NCI-H1694 treated with DMSO at 0.1 percent for 48 hours (cell line): Measurements from ENCODE around the gene HCRT.
A peak's percentile ranks its signal among the peaks of the same experiment; 100 is the strongest.
"Not testable (repeated sequence)": the region's sequence is repeated elsewhere in the genome, so short reads cannot be mapped to it uniquely, and the experiment has no call there.

Experiments used
- DNase-seq: peaks from one replicate; lab custom pipeline; 2025; lab: John Stamatoyannopoulos, UW

The HCRT gene

GRCh38 chr17:42197564-42198156, 12.4 kb upstream of the HCRT start:
- DNase-seq = no peak

GRCh38 chr17:42193969-42194899, 9.0 kb upstream of the HCRT start, which contains the start of gene GHDC:
Gene GHDC (minus strand): TSS chr17:42194494. CDS start chr17:42193581, 913 bp downstream.
- DNase-seq = no peak

GRCh38 chr17:42193216-42193968, 8.1 kb upstream of the HCRT start:
- DNase-seq = no peak

GRCh38 chr17:42192189-42193126, 7.2 kb upstream of the HCRT start:
- DNase-seq = no peak

- no peak for DNase-seq
Observed at GRCh38 chr17:42191275-42191608, 6.0 kb upstream of the HCRT start.

GRCh38 chr17:42190491-42191274, 5.4 kb upstream of the HCRT start:
- DNase-seq = no peak

GRCh38 chr17:42189651-42189965, 4.4 kb upstream of the HCRT start:
- no peak for DNase-seq

GRCh38 chr17:42188749-42189650, 3.7 kb upstream of the HCRT start:
- DNase-seq = peak; percentile 6

DNA sequence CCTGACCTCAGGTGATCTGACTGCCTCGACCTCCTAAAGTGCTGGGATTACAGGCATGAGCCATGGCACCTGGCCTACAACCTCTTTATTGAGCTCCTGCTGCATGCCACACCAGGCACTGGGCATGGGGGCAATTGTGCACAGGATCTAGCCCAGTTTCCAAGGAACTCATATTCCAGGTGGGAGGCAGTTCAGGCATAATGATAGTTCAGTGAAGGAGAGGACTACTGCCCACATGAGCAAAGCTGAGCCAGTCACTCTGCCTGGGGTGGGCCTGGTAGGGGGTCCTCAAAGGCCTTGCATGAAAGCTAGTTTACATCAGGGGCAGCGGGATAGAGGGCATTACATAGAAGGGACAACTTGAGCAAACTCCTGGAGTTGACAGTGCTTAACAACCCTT, 2.6 kb upstream of the HCRT start:
- no peak for DNase-seq

DNA sequence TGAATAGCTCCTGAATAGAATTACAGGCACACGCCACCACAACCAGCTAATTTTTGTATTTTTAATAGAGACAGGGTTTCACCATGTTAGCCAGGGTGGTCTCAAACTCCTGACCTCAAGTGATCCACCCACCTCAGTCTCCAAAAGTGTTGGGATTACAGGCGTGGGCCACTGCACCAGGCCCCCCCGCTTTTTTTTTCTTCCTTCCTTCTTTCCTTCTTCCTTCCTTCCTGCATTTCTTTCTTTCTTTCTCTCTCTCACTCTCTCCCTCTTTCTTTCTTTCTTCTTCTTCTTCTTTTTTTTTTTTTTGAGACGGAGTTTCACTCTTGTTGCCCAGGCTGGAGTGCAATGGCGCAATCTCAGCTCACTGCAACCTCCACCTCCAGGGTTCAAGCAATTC, 939 bp upstream of the HCRT start:
- not testable (repeated sequence) for DNase-seq

- DNase-seq = no peak
Observed at GRCh38 chr17:42185621-42185930, 324 bp upstream of the HCRT start.

- DNase-seq = peak; percentile 27
Observed at GRCh38 chr17:42183741-42184711, 1.2 kb downstream of the HCRT start.

GRCh38 chr17:42182927-42183734, 2.1 kb downstream of the HCRT start:
- DNase-seq = no peak

DNA sequence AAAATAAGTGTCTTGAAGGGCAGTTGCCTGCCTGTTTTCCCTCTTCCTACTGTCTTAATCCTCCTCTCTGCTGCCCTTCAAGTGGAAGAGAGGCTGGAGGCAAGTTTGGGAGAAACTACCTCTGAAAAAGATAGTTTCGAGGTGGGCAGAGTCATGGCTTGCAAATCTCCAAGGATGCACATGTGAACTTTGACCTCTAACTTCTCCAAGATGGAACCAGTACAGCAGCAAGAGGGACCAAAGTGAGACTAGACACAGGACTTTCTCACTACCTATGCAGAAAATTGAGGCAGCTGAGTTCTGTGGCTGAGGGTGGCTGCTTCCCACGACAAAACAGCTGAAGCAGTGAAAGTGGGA, 3.4 kb downstream of the HCRT start:
- DNase-seq = no peak

DNA sequence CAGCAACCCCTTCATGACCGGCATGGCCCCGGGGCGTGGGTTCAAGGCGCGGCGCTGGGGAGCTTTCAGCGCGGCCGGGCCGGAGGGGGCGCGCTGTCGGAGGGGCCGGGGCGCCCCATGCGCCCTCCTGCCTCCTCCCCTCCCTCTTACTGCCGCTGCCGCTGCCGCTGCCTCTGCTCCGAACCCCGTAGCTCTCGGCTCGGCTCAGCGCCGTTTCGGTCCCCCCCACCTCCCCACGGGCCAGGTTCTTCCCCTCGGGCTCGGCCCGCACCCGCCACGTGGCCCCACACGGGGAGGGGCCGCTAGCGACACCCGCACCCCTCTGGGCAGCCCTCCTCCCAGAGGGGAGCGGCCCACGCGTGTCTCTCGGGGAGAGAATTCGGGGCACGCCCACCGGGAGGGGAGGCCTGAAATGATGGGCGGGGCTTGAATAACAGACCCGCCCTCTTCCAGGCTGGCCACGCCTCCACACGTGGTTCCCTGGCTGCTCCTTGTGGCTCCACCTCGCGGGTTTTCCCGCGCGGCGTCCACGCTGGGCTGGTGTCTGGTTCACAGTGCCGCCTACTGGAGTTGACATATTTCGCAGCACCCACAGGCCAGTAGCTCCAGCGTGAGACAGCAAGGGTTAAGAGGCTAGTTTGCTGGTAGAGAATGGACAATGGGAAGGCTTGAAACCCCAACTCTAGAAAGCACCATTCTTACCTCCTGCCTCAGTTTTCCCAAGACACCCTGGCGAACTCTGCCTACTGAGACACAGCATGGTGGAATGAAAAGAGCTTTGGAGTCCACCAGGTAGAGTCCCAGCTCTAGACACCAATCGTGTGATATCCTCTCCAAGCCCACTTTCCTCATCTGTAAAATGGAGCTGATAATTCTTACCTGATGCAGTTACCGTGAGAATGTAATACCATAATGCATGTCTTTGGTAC, 4.1 kb downstream of the HCRT start, which contains the start of gene KCNH4:
KCNH4 (minus strand) TSS at position 221 of the 929 bp plus-strand sequence; CDS start at position 24, 197 bp downstream.
- DNase-seq = peak; percentile 79

DNA sequence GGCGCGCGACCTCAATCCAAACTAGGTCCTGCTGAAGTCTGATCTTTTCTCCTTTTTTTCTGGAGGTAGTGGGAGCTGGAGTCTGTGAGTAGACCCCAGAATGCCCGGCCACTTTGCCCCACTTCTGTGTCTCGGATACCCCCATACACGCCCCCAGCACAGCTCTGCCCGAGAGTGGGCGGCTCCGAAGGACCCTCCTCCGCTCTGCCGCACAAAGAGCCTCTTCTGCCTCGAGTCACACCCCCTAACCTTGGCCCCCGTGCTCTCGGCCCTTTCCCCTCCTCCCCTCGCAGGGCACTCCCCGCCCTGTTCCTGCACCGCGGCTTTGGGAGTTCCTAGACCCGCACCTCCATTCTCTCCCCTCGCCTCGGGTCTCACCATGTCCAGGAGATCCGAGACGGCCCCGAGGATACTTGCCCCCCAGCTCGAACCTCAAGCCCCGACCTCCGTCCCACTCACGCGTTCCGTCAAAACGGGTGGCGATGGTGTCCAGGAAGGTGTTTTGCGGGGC, 4.8 kb downstream of the HCRT start:
- DNase-seq = no peak
